NCI-H446 treated with DMSO at 0.1 percent for 48 hours (cell line): ENCODE measurements around the gene ANKRD34A.
A peak's percentile ranks its signal among the peaks of the same experiment; 100 is the strongest.

Experiments
- DNase-seq: peaks from one replicate; lab custom pipeline; 2025; lab: John Stamatoyannopoulos, UW

The ANKRD34A gene

DNA sequence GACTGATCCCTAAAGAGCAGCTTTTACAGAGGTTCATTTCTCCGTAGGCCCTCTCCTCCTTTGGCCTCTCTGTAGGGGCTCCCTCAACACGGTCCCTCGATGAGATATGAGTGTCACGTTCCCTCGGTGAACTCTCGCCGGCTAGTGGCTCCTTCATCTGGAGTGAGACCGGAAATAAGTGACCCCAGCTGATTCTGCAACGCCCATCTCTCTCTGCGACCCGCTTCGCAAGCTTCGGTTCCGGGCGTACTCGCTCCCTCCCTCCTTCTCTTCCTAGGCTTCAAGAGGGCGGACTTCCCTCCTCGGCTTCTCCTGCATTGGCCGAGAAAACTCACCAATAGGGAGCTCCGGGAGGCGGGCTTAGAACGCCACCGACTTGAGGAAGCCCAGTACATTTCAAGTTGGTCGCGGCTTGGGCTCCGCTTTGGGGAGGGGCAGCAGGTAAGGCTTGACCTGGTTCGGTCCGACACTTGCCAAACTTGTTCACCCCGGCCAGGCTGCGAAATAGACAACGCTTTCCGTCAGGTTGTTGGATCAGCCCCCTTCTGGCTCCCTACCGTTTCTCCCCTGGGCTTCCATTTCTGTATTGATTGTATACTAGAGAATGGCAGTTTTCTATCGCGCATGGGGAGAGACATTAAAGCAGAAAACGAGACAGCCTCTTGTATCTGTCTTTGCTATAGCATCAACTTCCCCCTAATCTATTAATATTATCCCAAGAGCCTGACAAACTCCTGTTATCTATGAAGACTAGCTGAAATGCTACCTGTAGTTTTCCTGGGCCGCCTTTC, at the start of gene ANKRD34A, which contains the start of gene POLR3GL:
Gene ANKRD34A, minus strand, starts transcription at position 248 of the 791 bp plus-strand sequence. CDS start 2,816 bp downstream, outside the sequence.
Gene POLR3GL, plus strand, starts transcription at position 363 of the 791 bp plus-strand sequence. CDS start 10,176 bp downstream, outside the sequence.
- DNase-seq: peak; percentile 76

DNA sequence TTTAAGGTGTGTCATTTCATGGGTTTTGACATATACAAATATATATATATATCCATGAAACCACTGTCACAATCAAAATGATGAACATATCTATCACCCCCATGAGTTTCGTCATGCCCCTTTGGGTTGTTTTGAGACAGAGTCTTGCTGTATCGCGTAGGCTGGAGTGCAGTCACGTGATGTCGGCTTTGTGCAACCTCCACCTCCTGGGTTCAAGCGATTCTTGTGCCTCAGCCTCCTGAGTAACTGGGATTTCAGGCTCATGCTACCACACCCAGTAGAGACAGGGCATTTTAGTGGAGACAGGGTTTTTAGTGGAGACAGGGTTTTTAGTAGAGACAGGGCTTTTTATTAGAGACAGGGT, 49.2 kb upstream of the ANKRD34A start:
- no peak for DNase-seq

DNA sequence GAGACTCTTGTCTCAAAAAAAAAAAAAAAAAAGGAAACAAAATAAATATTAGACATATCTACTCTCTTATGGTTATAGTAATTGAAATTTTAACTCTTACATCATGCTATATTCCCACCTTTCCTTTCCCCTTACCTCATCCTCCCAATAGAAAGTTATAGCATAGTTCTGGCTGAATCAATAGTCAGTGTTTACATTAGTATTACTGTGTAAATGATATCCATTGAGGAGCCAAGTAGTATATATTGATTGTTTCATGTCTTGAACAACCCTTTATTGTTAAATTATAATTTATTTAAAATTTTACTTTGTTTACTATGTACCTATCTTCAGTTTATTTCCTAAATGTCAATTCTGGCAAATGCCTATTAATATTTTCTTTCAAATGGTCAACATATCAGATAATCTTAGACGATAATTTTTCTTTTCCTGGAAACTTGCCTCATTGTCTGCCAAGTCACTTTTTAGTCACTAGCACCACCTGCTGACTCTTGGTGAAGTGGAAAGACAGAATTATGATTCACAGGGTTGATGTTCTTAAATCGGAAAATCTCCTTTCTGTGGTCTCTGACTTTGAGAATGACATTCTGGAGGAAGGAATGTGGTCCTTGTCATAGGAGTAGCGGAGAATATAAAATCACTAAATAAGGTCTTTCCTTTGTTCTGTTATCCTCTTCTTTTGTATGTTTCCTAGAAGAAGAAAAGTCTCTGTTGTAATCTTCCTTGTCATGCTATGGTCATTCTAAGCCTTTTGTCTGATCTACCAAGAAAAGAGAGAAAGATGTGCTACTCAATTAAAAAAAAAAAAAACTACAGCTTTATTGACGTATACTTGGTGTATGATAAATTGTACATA, 48.6 kb upstream of the ANKRD34A start:
- DNase-seq: peak; percentile 56

- DNase-seq: no peak
Observed at GRCh38 chr1:146010126-146010738, 45.9 kb upstream of the ANKRD34A start.

- no peak for DNase-seq
Observed at GRCh38 chr1:146007489-146008133, 43.2 kb upstream of the ANKRD34A start.

DNA sequence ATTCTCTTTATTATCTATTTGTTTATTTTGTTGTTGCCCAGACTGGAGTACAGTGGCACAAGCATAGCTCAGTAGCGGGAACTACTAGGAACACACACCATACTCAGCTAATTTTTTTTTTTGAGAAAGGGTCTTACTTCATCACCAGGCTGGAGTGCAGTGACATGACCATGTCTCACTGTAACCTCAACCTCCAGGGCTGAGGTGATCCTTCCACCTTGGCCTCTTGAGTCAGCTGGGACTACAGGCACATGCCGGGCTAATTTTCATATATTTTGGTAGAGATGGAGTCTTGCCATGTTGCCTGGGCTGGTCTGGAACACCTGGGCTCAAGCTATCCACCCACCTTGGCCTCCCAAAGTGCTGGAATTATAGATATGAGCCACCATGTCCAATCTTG, 37.3 kb upstream of the ANKRD34A start:
- DNase-seq: no peak

GRCh38 chr1:145999321-146000024, 35.1 kb upstream of the ANKRD34A start:
- DNase-seq: peak; percentile 60

- DNase-seq: no peak
Observed at GRCh38 chr1:145997718-145998023, 33.3 kb upstream of the ANKRD34A start.

DNA sequence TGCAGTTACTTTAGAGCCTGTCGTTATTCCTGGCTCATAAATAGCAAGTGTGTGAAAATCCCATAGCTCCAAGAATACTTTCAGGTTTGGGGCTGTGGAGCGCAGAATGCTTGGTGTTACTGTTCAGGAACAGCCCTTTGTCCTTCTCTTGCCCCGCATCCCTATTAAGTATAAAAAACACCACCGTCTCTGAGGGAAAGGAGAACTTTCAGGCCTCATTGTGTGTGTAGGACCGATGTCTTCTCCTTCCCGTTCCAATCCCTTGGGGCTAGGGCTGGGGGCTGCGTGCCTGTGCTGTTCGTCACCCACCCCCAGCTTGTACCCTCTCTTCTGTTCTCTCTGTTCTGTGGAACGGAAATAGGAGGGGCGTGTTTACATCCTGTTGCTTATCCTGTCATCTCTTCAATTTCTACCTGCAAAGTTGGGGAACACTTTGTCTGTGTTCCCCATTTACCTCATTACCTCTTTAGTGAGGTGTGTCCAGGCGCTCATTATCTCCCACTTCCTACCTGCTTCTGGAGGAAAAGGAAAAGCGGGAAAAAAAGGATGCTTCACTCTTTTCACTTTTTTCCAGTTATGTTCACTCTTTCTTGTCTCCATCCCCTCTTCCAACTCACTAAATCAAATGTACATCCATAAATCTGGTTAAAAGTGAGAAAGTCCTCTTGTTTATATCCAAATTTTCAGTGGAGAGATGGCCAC, 32.8 kb upstream of the ANKRD34A start:
- no peak for DNase-seq

DNA sequence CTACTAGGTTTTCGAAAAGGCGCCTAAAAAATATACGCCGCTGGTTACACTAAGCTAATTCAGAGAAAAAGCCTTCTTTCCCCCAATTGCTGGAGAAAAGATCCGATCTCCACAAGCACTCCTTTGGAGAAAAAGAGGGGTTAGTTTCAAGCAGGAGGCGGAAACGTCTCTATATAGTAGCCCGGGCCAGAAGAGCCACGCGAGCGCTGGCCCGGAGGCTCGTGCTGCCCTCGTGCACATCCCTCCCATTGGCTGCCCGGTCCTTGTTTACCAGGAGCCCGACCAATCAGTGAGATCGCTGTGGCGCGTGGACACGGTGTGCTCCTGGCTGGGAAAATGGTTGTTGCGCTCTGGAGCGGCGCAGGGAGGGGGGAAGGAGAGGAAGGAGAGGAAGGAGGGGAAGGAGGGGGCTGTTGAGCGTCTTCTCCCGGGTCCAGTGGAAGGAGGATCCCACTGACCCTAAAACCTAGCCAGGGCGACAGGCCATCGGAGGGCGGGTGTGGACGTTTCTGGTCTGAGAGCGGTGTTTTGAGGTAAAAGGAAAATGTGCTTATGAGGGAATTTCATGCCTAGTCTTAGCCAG, 32.1 kb upstream of the ANKRD34A start, which contains the start of gene TXNIP:
Gene TXNIP, minus strand, starts transcription at position 147 of the 583 bp plus-strand sequence. CDS start 313 bp downstream, outside the sequence.
- peak; percentile 92 for DNase-seq

DNA sequence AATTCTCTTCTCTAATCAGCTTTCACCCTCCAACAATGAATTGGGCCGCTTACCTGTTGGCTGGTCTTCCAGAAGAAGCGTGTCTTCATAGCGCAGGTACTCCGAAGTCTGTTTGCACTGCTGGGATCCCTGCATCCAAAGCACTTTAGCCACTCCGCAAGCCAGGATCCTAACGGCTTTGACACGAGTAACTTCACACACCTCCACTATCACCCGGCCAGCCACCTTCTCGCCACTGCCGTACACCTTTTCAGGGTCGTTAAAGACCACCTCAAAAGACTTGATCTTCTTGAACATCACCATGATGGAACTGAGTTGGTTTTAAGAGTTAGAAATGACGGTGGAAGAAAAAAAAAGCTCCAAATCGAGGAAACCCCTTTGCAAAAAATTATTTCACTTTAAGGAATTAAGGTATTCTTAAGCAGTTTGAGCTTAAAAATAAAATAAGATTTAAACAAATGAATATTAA, 31.6 kb upstream of the ANKRD34A start:
- DNase-seq: no peak

GRCh38 chr1:145995148-145995881, 30.9 kb upstream of the ANKRD34A start:
- no peak for DNase-seq

DNA sequence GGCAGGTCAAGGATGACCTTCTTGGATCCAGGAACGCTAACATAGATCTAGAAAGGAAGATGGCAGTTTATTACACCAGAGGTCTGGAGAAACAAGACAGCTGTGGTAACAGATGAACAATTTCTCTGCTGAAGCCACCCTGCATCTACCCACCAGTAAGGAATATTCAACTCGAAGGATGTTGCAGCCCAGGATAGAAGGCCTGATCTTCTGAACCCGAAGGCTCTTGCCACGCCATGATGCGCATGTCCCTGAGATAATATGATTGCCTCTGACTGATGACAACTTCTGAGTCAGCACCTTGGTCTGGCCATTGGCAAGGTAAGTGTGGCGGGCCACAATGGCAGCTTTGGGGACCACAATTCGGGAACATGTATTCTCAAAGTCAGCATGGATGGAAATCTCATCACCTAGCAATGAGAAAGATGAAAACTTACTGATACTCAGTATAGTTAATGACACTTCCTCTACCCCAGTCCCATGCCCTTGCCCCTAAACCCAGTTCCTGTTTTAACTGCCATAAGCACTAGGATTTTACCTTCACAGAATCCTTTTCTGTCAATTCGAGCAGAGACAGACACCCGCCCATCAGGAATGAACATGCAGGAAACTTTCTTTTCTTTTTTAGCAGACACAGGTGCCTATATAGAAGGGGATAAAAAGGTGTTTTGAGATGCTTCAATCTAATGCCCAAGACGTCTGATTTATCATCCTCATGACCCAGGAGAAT, 30.2 kb upstream of the ANKRD34A start:
- DNase-seq: no peak

DNA sequence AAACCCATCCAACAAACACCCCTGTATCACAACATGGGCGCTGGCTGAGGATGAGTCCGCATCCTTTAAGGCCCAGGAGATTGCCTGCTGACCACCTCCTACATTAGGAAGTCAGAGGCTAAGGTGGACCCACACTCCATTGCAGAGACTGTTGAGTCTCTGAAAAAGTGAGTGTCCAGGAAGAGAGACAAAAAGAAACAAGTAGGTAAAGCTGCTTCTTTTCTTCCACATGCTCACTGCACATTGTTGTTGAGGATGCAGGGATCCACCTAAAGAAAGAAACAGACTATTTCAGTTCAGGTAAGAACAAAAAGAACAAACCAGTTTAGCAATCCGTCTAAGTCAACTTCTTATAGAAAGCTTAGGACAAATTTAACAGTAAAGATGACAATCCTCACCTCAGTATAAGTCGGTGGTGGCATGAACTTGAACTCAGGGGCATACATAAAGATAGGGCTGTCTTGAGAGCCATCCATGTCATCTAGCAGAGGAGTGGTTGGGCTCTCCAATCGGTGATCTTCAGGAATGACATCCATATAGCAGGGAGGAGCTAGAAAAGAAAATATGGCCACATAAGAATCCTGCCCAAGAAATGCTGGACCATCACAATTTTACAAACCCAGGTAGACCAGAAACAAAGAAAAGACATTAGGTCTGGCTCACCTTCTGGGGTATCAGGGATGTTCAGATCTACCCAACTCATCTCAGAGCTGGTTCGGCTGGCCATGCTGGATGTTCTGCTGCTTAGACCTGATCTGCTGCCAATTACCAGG, 29.4 kb upstream of the ANKRD34A start:
- DNase-seq: no peak

GRCh38 chr1:145992958-145993617, 28.7 kb upstream of the ANKRD34A start:
- no peak for DNase-seq

DNA sequence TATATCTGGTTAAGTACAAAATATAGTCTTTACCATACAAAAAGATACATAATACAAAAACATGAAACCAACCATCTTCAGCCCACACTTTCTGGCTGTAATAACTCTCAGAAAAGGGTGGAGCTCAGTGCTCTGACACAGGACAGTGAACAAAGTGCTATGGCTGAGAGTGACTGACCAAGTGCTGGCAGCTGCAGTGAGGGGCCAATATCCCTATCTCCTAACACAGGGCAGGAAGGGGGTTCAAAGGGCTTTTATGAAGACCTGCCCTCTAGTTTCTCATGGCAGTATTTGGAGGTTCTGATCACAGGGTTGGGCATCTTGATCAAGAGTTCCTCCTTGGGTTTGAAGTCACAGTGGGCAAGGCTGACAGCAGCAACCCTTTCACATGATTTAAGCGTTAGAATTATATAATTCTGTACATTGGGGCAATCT, 28.1 kb upstream of the ANKRD34A start:
- DNase-seq: no peak

DNA sequence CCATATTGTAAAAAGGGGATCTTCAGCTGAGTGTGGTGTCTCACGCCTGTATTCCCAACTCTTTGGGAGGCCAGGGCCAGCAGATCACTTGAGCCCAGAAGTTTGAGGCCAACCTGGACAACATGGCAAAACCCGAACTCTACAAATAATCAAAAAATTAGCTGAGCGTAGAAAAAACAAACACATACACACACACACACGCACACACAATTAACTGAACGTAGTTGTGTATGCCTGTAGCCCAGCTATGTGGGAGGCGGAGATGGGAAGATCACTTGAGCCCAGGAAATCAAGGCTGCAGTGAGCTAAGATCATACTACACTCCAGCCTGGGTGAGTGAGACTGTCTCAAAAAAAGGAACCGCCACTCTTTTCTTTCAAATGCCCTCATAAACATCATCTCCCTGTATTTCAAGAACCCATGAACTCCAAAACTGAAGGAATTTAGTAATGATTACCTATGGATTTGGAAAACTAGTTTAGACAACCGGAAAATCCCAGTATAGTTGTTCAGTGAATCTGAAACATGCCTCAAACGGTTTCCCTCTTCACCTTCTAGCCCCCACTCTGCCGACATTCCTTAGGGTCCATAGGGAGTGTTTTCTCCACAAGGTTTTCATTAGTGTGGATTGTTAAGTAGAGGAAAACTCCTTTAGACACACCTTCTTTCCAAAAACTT, 27.5 kb upstream of the ANKRD34A start:
- no peak for DNase-seq
